GDM1 (cell line): ENCODE data around the gene TIMM10.
"Not testable (repeated sequence)": the region's sequence is repeated elsewhere in the genome, so short reads cannot be mapped to it uniquely, and the experiment has no call there.

Experiments used
- DNase-seq: peaks from one replicate; lab custom pipeline; 2025; lab: John Stamatoyannopoulos, UW

The TIMM10 gene

GRCh38 chr11:57541169-57541568 is 10.6 kb upstream of the TIMM10 start:
- DNase-seq = no peak

- no peak for DNase-seq
These were observed 8.8 kb upstream of the TIMM10 start for GRCh38 chr11:57539342-57539741.

GRCh38 chr11:57536947-57537619 is 6.5 kb upstream of the TIMM10 start, which contains the start of gene SMTNL1:
Gene SMTNL1 (plus strand): TSS chr11:57537595. CDS start chr11:57542643, 5,048 bp downstream.
- no peak for DNase-seq

- not testable (repeated sequence) for DNase-seq
These were observed 3.9 kb upstream of the TIMM10 start for GRCh38 chr11:57534449-57534848.

GRCh38 chr11:57530215-57530595 is 349 bp downstream of the TIMM10 start:
- no peak for DNase-seq

- DNase-seq = no peak
These were observed 1.5 kb downstream of the TIMM10 start for GRCh38 chr11:57529012-57529411.

GRCh38 chr11:57527056-57527631 is 3.4 kb downstream of the TIMM10 start:
- peak; percentile 38 for DNase-seq

GRCh38 chr11:57523419-57523818 is 7.1 kb downstream of the TIMM10 start:
- no peak for DNase-seq

GRCh38 chr11:57521116-57521515 is 9.4 kb downstream of the TIMM10 start:
- no peak for DNase-seq

- DNase-seq = no peak
These were observed 14.5 kb downstream of the TIMM10 start for GRCh38 chr11:57516061-57516443.

- peak; percentile 46 for DNase-seq
These were observed 15.1 kb downstream of the TIMM10 start, which contains the start of gene SLC43A1 for GRCh38 chr11:57515332-57516060. Gene SLC43A1 (minus strand): TSS chr11:57515702. CDS start chr11:57514111, 1,591 bp downstream.

- DNase-seq = peak; percentile 3
These were observed 15.8 kb downstream of the TIMM10 start for GRCh38 chr11:57514538-57515331.

GRCh38 chr11:57513911-57514537 is 16.5 kb downstream of the TIMM10 start:
- no peak for DNase-seq

- no peak for DNase-seq
These were observed 17.1 kb downstream of the TIMM10 start for GRCh38 chr11:57513452-57513795.

GRCh38 chr11:57512646-57513451 is 17.7 kb downstream of the TIMM10 start:
- DNase-seq = no peak

GRCh38 chr11:57511741-57512430 is 18.7 kb downstream of the TIMM10 start:
- DNase-seq = no peak

- no peak for DNase-seq
These were observed 22.0 kb downstream of the TIMM10 start for GRCh38 chr11:57508341-57509170.

GRCh38 chr11:57506522-57506921 is 24.0 kb downstream of the TIMM10 start:
- no peak for DNase-seq

GRCh38 chr11:57504511-57504910 is 26.0 kb downstream of the TIMM10 start:
- DNase-seq = no peak
